ENCODE measurements around the gene PPP1R13L. TPM values are rescaled to one million over a fixed set of nuclear protein-coding genes. Genes with fewer than 3 reads are reported as not detected.

The PPP1R13L gene
- total and polyA plus RNA-seq, 2 of the 8 experiments (the other 6 are each of a cell fraction or from before 2014, with no cell fraction given): 9.1 to 15.3 TPM

DNA sequence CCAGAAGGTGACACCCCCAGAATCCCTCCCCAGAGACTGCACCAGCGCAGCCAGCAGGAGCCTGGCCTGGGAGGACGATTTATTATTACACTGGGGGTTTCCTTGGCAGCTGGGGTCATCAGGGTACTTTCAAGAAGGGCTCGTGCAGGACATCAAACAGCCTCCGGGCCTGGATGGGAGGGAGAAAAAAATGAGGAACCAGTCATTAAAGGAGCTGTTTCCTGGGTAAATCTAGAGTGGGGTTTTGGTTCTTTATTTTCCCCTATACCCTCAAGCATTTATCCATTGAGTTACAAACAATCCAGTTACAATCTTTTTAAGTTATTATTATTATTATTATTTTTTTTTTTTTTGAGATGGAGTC is 4.7 kb upstream of the PPP1R13L start:
- no peak overlapping the region for H2BK15ac ChIP-seq (ENCODE audit: low read length)
- no peak overlapping the region for H4K91ac ChIP-seq (replicated peaks; ENCODE audit: insufficient read length, low read length)
- TF ChIP-seq, protein P1, sequence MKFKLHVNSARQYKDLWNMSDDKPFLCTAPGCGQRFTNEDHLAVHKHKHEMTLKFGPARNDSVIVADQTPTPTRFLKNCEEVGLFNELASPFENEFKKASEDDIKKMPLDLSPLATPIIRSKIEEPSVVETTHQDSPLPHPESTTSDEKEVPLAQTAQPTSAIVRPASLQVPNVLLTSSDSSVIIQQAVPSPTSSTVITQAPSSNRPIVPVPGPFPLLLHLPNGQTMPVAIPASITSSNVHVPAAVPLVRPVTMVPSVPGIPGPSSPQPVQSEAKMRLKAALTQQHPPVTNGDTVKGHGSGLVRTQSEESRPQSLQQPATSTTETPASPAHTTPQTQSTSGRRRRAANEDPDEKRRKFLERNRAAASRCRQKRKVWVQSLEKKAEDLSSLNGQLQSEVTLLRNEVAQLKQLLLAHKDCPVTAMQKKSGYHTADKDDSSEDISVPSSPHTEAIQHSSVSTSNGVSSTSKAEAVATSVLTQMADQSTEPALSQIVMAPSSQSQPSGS (IDR thresholded peaks at IDR 0.05; ENCODE audit: low read length): no peak
- no peak for TF ChIP-seq JUND (IDR thresholded peaks at IDR 0.05; ENCODE audit: low read length)
- TF ChIP-seq SP2 (IDR thresholded peaks at IDR 0.05; ENCODE audit: low read length): no peak
- TF ChIP-seq GTF2F1 (IDR thresholded peaks at IDR 0.05; ENCODE audit: borderline replicate concordance, low read depth, low read length): no peak
- no peak for TF ChIP-seq CREB1 (IDR thresholded peaks at IDR 0.05)
- TF ChIP-seq SRF (IDR thresholded peaks at IDR 0.05; ENCODE audit: low read depth, low read length): no peak
- no peak for TF ChIP-seq KDM5A (IDR thresholded peaks at IDR 0.05; ENCODE audit: low read length)
- TF ChIP-seq GABPA (IDR thresholded peaks at IDR 0.05; ENCODE audit: borderline replicate concordance, insufficient read depth, low read length): no peak
- TF ChIP-seq RXRA (IDR thresholded peaks at IDR 0.05; ENCODE audit: insufficient read depth, low read depth, low read length): no peak
- no peak overlapping the region for H3K27ac ChIP-seq (ENCODE audit: low read depth, low read length)
- H3K27me3 ChIP-seq (replicated peaks in 1 of 4; ENCODE audit: control insufficient read depth in 3 of 4, extremely low read depth in 1 of 4, insufficient read depth in 3 of 4, low read length in 3 of 4): no peaks in the 10 kb centered on the region
- CTCF ChIA-PET (ENCODE audit: partially characterized antibody): interaction anchor here (1.4 kb wide), 1 partner anchor 69 kb away, joined by 3 read pairs; no protein-coding TSS in a partner anchor
- no peak overlapping the region for H3K18ac ChIP-seq (ENCODE audit: extremely low read depth, low read length)
- H2AK5ac ChIP-seq (ENCODE audit: low read depth, low read length): no peak overlapping the region
- no peak overlapping the region for H4K8ac ChIP-seq (ENCODE audit: extremely low read depth, insufficient read depth, low read length)
- H3K23me2 ChIP-seq (ENCODE audit: low read depth, low read length): peaks cover 16% of the 10 kb centered on the region
- no peak overlapping the region for H2AFZ ChIP-seq (ENCODE audit: low read length)
- H3K4ac ChIP-seq (replicated peaks; ENCODE audit: insufficient read length, low read depth, low read length): no peak overlapping the region
- no peak overlapping the region for H4K5ac ChIP-seq (ENCODE audit: insufficient read length, low read depth, low read length)
- peaks cover 9% of the 10 kb centered on the region; the same call in 1 of the 2 replicates for H3K79me1 ChIP-seq (ENCODE audit: low read depth, low read length)
- H3K56ac ChIP-seq (replicated peaks; ENCODE audit: insufficient read length, low read depth, low read length): no peak overlapping the region
- POLR2A ChIA-PET (ENCODE audit: partially characterized antibody): interaction anchor here (0.6 to 3.4 kb wide), 9 partner anchors 8 to 58 kb away, joined by 3 to 19 read pairs (median 4); partner anchors contain the start of genes ERCC1 and FOSB
- H2BK20ac ChIP-seq (ENCODE audit: low read length): no peak overlapping the region
- H3K9ac ChIP-seq (replicated peaks in 1 of 4; ENCODE audit: extremely low read depth in 1 of 4, low read depth in 3 of 4, low read length in 3 of 4): no peak overlapping the region
- H4K20me1 ChIP-seq (replicated peaks in 1 of 2; ENCODE audit: control insufficient read depth in 1 of 2, insufficient read depth in 2 of 2, low read length in 2 of 2): peaks cover 0 to 4% of the 10 kb centered on the region in 2 experiments
- peaks cover 0 to 6% (median 3%) of the 10 kb centered on the region in 4 experiments; a peak in 3 of 7 replicates for H3K4me1 ChIP-seq (replicated peaks in 1 of 4; ENCODE audit: control insufficient read depth in 3 of 4, insufficient read depth in 4 of 4, low read length in 3 of 4)
- H3K79me2 ChIP-seq (ENCODE audit: control insufficient read depth in 1 of 2, insufficient read depth in 2 of 2, low read length in 2 of 2): peaks cover 0 to 8% of the 10 kb centered on the region in 2 experiments; a peak in 1 of 4 replicates
- no peak overlapping the region for H3K4me3 ChIP-seq (ENCODE audit: extremely low read depth in 1 of 4, insufficient read depth in 2 of 4, low read depth in 3 of 4, low read length in 4 of 4)
- H3K23ac ChIP-seq (ENCODE audit: insufficient read length): no peak overlapping the region
- FAIRE-seq (no peak), DNase-seq (ENCODE audit: low read depth in 1 of 2, low spot score in 2 of 2) (no peak)
- WGBS, 2 experiments (ENCODE audit: extremely low coverage in 1 of 2, insufficient coverage in 1 of 2, insufficient read length in 1 of 2, insufficient replicate concordance in 2 of 2, low coverage in 1 of 2, low lambda C conversion rate in 2 of 2, missing lambda C conversion rate in 1 of 2): 96% methylated on average over 4 of the region's 4 CpGs; no CpG with 5 or more reads in 1 of the 2 experiments
- H2BK12ac ChIP-seq (ENCODE audit: low read depth, low read length): no peak overlapping the region
- no peak overlapping the region for H2BK120ac ChIP-seq (replicated peaks; ENCODE audit: low read depth, low read length)
- H3K36me3 ChIP-seq (ENCODE audit: control insufficient read depth in 2 of 4, insufficient read depth in 4 of 4, low read length in 3 of 4): peaks cover 5 to 21% (median 7%) of the 10 kb centered on the region in 4 experiments; a peak in 6 of 8 replicates
- no peak overlapping the region for H3K4me2 ChIP-seq (ENCODE audit: insufficient read depth in 1 of 2, low read depth in 2 of 2, low read length in 2 of 2)
- H3K14ac ChIP-seq (ENCODE audit: insufficient read length): no peak overlapping the region
- H3K9me3 ChIP-seq (ENCODE audit: insufficient read depth in 2 of 2, low read depth in 1 of 2, low read length in 1 of 2): no peaks in the 10 kb centered on the region
- H2BK5ac ChIP-seq (ENCODE audit: low read depth, low read length): no peak overlapping the region
